Measurements from ENCODE around the gene CST1.
"Not testable (repeated sequence)": the region's sequence is repeated elsewhere in the genome, so short reads cannot be mapped to it uniquely, and the experiment has no call there.

The CST1 gene

DNA sequence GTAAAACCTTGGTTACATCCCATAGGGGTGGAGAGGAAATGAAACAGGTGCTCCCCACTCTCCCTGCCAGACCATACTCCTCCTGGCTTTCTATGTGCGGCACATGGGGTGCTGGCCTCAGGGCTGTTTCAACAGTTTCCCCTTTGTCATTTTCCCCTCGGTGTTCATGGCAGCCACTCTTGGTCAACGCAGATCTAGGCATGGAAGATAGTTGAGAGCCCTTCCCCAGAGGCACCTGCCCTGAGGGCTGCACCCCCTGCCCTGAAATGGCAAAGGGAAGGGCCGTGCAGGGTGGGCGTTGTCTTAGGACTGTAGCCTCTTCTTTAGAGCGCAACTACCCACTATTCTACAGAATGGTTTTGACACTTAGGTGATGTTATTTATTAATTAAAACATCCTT lies 4.4 kb downstream of the CST1 start:
- H3K4me2 ChIP-seq (ENCODE audit: low read depth, low read length, poor library complexity, severe bottlenecking), result no peak overlapping the region

GRCh38 chr20:23745247-23745646 lies 5.5 kb downstream of the CST1 start:
- Histone ChIP-seq H3K4me2 (ENCODE audit: low read depth, low read length, poor library complexity, severe bottlenecking) (no peak overlapping the region), H3K4me3 (ENCODE audit: insufficient read depth, low read length, poor library complexity, severe bottlenecking) (no peak overlapping the region), H3K36me3 (ENCODE audit: low read length) (no peaks in the 10 kb centered on the region), H2AFZ (ENCODE audit: low read depth, low read length, severe bottlenecking) (no peak overlapping the region), H3K9me2 (replicated peaks; ENCODE audit: insufficient read depth, low read length) (no peaks in the 10 kb centered on the region), H3K9me3 (ENCODE audit: insufficient read depth, low read length) (no peaks in the 10 kb centered on the region), H3K27ac (ENCODE audit: low read depth, low read length) (no peak overlapping the region), H3K9ac (ENCODE audit: low read length) (no peak overlapping the region), H4K20me1 (ENCODE audit: low read depth, low read length) (no peaks in the 10 kb centered on the region), H3K79me2 (ENCODE audit: insufficient read depth, low read length) (no peaks in the 10 kb centered on the region), H3F3A (ENCODE audit: insufficient read depth) (no peaks in the 10 kb centered on the region), H3K27me3 (ENCODE audit: low read length) (no peaks in the 10 kb centered on the region)
- no peak for TF ChIP-seq CTCF (IDR thresholded peaks at IDR 0.05; ENCODE audit: insufficient read depth, low read length, poor library complexity, severe bottlenecking)
- no peak for TF ChIP-seq EZH2phosphoT487 (conservative IDR thresholded peaks at IDR 0.05; ENCODE audit: low read length)

More for the DNA sequence above, 4.4 kb downstream of the CST1 start:
- Histone ChIP-seq H3F3A (ENCODE audit: insufficient read depth) (no peaks in the 10 kb centered on the region), H3K27me3 (ENCODE audit: low read length) (no peaks in the 10 kb centered on the region), H4K20me1 (ENCODE audit: low read depth, low read length) (no peaks in the 10 kb centered on the region), H3K9me3 (ENCODE audit: insufficient read depth, low read length) (no peaks in the 10 kb centered on the region), H3K4me3 (ENCODE audit: insufficient read depth, low read length, poor library complexity, severe bottlenecking) (no peak overlapping the region), H3K79me2 (ENCODE audit: insufficient read depth, low read length) (no peaks in the 10 kb centered on the region), H3K9ac (ENCODE audit: low read length) (no peak overlapping the region), H2AFZ (ENCODE audit: low read depth, low read length, severe bottlenecking) (no peak overlapping the region), H3K36me3 (ENCODE audit: low read length) (no peaks in the 10 kb centered on the region), H3K9me2 (replicated peaks; ENCODE audit: insufficient read depth, low read length) (no peaks in the 10 kb centered on the region), H3K27ac (ENCODE audit: low read depth, low read length) (no peak overlapping the region)
- no peak for TF ChIP-seq EZH2phosphoT487 (conservative IDR thresholded peaks at IDR 0.05; ENCODE audit: low read length)
- TF ChIP-seq CTCF (IDR thresholded peaks at IDR 0.05; ENCODE audit: insufficient read depth, low read length, poor library complexity, severe bottlenecking), result no peak

GRCh38 chr20:23744817-23745216 lies 5.9 kb downstream of the CST1 start:
- H3K4me3 ChIP-seq (ENCODE audit: insufficient read depth, low read length, poor library complexity, severe bottlenecking), result no peak overlapping the region
- TF ChIP-seq CTCF (IDR thresholded peaks at IDR 0.05; ENCODE audit: insufficient read depth, low read length, poor library complexity, severe bottlenecking) (no peak), EZH2phosphoT487 (conservative IDR thresholded peaks at IDR 0.05; ENCODE audit: low read length) (no peak)
- H3K9ac ChIP-seq (ENCODE audit: low read length), result no peak overlapping the region
- no peaks in the 10 kb centered on the region for H3K27me3 ChIP-seq (ENCODE audit: low read length)
- H2AFZ ChIP-seq (ENCODE audit: low read depth, low read length, severe bottlenecking), result no peak overlapping the region
- H3K79me2 ChIP-seq (ENCODE audit: insufficient read depth, low read length), result no peaks in the 10 kb centered on the region
- no peaks in the 10 kb centered on the region for H3K9me2 ChIP-seq (replicated peaks; ENCODE audit: insufficient read depth, low read length)
- H3K27ac ChIP-seq (ENCODE audit: low read depth, low read length), result no peak overlapping the region
- no peaks in the 10 kb centered on the region for H3K36me3 ChIP-seq (ENCODE audit: low read length)
- no peaks in the 10 kb centered on the region for H3K9me3 ChIP-seq (ENCODE audit: insufficient read depth, low read length)
- no peaks in the 10 kb centered on the region for H4K20me1 ChIP-seq (ENCODE audit: low read depth, low read length)
- H3K4me2 ChIP-seq (ENCODE audit: low read depth, low read length, poor library complexity, severe bottlenecking), result no peak overlapping the region
- no peaks in the 10 kb centered on the region for H3F3A ChIP-seq (ENCODE audit: insufficient read depth)

- H3K9ac ChIP-seq (ENCODE audit: low read length); H3F3A ChIP-seq (ENCODE audit: insufficient read depth); H4K20me1 ChIP-seq (ENCODE audit: low read depth, low read length); H3K79me2 ChIP-seq (ENCODE audit: insufficient read depth, low read length); H3K9me3 ChIP-seq (ENCODE audit: insufficient read depth, low read length); H3K4me2 ChIP-seq (ENCODE audit: low read depth, low read length, poor library complexity, severe bottlenecking); H3K27ac ChIP-seq (ENCODE audit: low read depth, low read length); H3K36me3 ChIP-seq (ENCODE audit: low read length); H3K9me2 ChIP-seq (replicated peaks; ENCODE audit: insufficient read depth, low read length); H2AFZ ChIP-seq (ENCODE audit: low read depth, low read length, severe bottlenecking); H3K4me3 ChIP-seq (ENCODE audit: insufficient read depth, low read length, poor library complexity, severe bottlenecking); H3K27me3 ChIP-seq (ENCODE audit: low read length): not testable (repeated sequence)
These were observed 15.3 kb downstream of the CST1 start for GRCh38 chr20:23735391-23735790.

DNA sequence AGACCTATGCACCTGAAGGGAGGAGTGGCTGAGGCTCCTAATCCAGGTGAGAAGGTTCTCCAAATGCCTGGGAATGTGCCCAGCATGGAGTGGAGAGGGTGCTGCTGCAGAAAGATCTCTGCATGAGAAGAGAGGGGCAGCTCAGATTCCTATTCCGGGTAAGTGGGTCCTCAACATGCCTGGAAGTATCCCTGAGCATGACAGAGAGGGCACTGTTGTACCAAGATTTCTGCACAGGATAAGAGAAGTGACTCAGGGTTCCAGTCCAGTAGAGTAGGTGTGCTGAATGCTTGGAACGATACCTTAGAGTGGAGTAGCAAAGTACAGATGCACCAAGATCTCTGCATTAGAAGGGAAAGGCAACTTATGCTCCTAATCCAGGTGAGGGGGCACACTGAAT lies 15.8 kb downstream of the CST1 start:
- not testable (repeated sequence) for H3K4me2 ChIP-seq (ENCODE audit: low read depth, low read length, poor library complexity, severe bottlenecking); H3K27me3 ChIP-seq (ENCODE audit: low read length); H4K20me1 ChIP-seq (ENCODE audit: low read depth, low read length); H3F3A ChIP-seq (ENCODE audit: insufficient read depth); H3K4me3 ChIP-seq (ENCODE audit: insufficient read depth, low read length, poor library complexity, severe bottlenecking); H3K36me3 ChIP-seq (ENCODE audit: low read length); H2AFZ ChIP-seq (ENCODE audit: low read depth, low read length, severe bottlenecking); H3K79me2 ChIP-seq (ENCODE audit: insufficient read depth, low read length); H3K27ac ChIP-seq (ENCODE audit: low read depth, low read length); H3K9me2 ChIP-seq (replicated peaks; ENCODE audit: insufficient read depth, low read length); H3K9ac ChIP-seq (ENCODE audit: low read length); H3K9me3 ChIP-seq (ENCODE audit: insufficient read depth, low read length)

DNA sequence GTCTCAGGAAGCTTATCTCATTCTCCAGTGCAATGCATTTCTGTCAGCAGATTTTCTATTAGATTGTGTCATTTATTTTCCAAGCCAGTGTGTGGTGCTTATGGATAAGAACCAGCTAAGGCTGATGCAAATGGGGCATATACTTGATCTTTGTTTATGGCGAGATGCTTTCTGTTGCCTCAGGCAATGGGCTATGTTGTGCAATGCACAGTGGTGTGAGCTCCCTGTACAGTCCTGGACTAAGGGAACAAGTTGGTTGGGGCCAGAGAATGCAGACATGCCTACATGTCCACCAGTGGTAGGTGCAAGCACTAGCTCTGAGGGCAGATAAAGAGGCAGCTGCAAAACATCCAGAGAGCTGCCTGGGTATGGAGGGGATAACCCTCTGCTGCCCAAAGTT lies 16.3 kb downstream of the CST1 start:
- not testable (repeated sequence) for H3K4me3 ChIP-seq (ENCODE audit: insufficient read depth, low read length, poor library complexity, severe bottlenecking); H3K79me2 ChIP-seq (ENCODE audit: insufficient read depth, low read length); H3K9ac ChIP-seq (ENCODE audit: low read length); H3K4me2 ChIP-seq (ENCODE audit: low read depth, low read length, poor library complexity, severe bottlenecking); H2AFZ ChIP-seq (ENCODE audit: low read depth, low read length, severe bottlenecking); H3K27ac ChIP-seq (ENCODE audit: low read depth, low read length); H3K9me3 ChIP-seq (ENCODE audit: insufficient read depth, low read length); H4K20me1 ChIP-seq (ENCODE audit: low read depth, low read length); H3F3A ChIP-seq (ENCODE audit: insufficient read depth); H3K9me2 ChIP-seq (replicated peaks; ENCODE audit: insufficient read depth, low read length); H3K36me3 ChIP-seq (ENCODE audit: low read length); H3K27me3 ChIP-seq (ENCODE audit: low read length)
